H1 (cell line): ENCODE results near the gene FNDC1. TPM values are rescaled to one million over a fixed set of nuclear protein-coding genes. Genes with fewer than 3 reads are reported as not detected.

Source experiments
- CTCF ChIA-PET: fragments of 300-600 bp; sonication (Branson Sonifier 250); formaldehyde crosslinking; loops from one replicate; lab custom pipeline; 2021; ENCODE audit not compliant: partially characterized antibody; lab: Charles Lee
- POLR2A ChIA-PET: fragments of 300-600 bp; sonication (Branson Sonifier 250); formaldehyde crosslinking; loops from one replicate; lab custom pipeline; 2021; ENCODE audit warnings: inconsistent platforms; ENCODE audit not compliant: partially characterized antibody; lab: Charles Lee
- DNase-seq, 2 experiments: peaks; one replicate each; pipeline versions ENCODE4 v3.0.0 to v3.0.0-alpha.2; 2010 to 2022; ENCODE audit warnings: low spot score in 2 of 2, low read depth in 1 of 2, mixed read lengths in 1 of 2
- FAIRE-seq: peaks from 2 replicates; lab custom pipeline; 2011; peaks lifted over from hg19 to GRCh38; lab: Jason Lieb, UNC
- H2AFZ ChIP-seq: 2 replicates; pipeline ENCODE4 v1.8.1; 2012; ENCODE audit warnings: low read length, inconsistent platforms
- H2AK5ac ChIP-seq: 2 replicates; pipeline ENCODE4 v1.6.1; 2013; ENCODE audit warnings: low read depth, low read length
- H2BK120ac ChIP-seq: replicated peaks from 2 replicates; pipeline ENCODE3; 2013; ENCODE audit warnings: low read depth, low read length, inconsistent platforms
- H2BK12ac ChIP-seq: 2 replicates; pipeline ENCODE4 v1.6.1; 2013; ENCODE audit warnings: low read depth, low read length
- H2BK15ac ChIP-seq: 2 replicates; pipeline ENCODE4 v1.6.1; 2013; ENCODE audit warnings: low read length
- H2BK20ac ChIP-seq: 2 replicates; pipeline ENCODE4 v1.6.1; 2013; ENCODE audit warnings: low read length
- H2BK5ac ChIP-seq: 2 replicates; pipeline ENCODE4 v1.6.1; 2013; ENCODE audit warnings: low read depth, low read length
- H3K14ac ChIP-seq: 2 replicates; pipeline ENCODE4 v1.6.1; 2013; ENCODE audit warnings: inconsistent platforms; ENCODE audit not compliant: insufficient read length
- H3K18ac ChIP-seq: 2 replicates; pipeline ENCODE4 v1.6.1; 2013; ENCODE audit warnings: low read length; ENCODE audit errors: extremely low read depth
- H3K23ac ChIP-seq: 2 replicates; pipeline ENCODE4 v1.6.1; 2013; ENCODE audit warnings: inconsistent platforms; ENCODE audit not compliant: insufficient read length
- H3K23me2 ChIP-seq: 2 replicates; pipeline ENCODE4 v1.6.1; 2013; ENCODE audit warnings: low read depth, low read length
- H3K27ac ChIP-seq: 2 replicates; pipeline ENCODE4 v1.6.1; 2011; ENCODE audit warnings: low read depth, low read length, inconsistent platforms
- H3K27me3 ChIP-seq, 4 experiments: replicated peaks in 1 of 4; 1 replicate in 1 of 4; 2 replicates in 3 of 4; pipeline versions ENCODE4 v1.6.1 to v1.8.1; 2011 to 2013; ENCODE audit warnings: low read length in 3 of 4, mild to moderate bottlenecking in 3 of 4, inconsistent platforms in 2 of 4, mixed read lengths in 2 of 4, moderate library complexity in 1 of 4; ENCODE audit not compliant: control insufficient read depth in 3 of 4, insufficient read depth in 3 of 4; ENCODE audit errors: extremely low read depth in 1 of 4
- H3K36me3 ChIP-seq, 4 experiments: 2 replicates each; pipeline versions ENCODE4 v1.6.1 to v1.8.1; 2011 to 2013; ENCODE audit warnings: mild to moderate bottlenecking in 4 of 4, low read length in 3 of 4, moderate library complexity in 2 of 4, control low read depth in 1 of 4, inconsistent platforms in 1 of 4; ENCODE audit not compliant: insufficient read depth in 4 of 4, control insufficient read depth in 2 of 4
- H3K4ac ChIP-seq: replicated peaks from 2 replicates; pipeline ENCODE3; 2013; ENCODE audit warnings: low read length, low read depth, mixed read lengths, inconsistent platforms; ENCODE audit not compliant: insufficient read length
- H3K4me1 ChIP-seq, 4 experiments: replicated peaks in 1 of 4; 1 replicate in 1 of 4; 2 replicates in 3 of 4; pipeline versions ENCODE4 v1.6.1 to v1.8.1; 2011 to 2013; ENCODE audit warnings: low read length in 3 of 4, inconsistent platforms in 2 of 4, mixed read lengths in 1 of 4; ENCODE audit not compliant: insufficient read depth in 4 of 4, control insufficient read depth in 3 of 4
- H3K4me2 ChIP-seq, 2 experiments: 2 replicates each; pipeline versions ENCODE4 v1.6.1 to v1.8.1; 2011 to 2013; ENCODE audit warnings: low read depth in 2 of 2, low read length in 2 of 2, control low read depth in 1 of 2, inconsistent platforms in 1 of 2, mild to moderate bottlenecking in 1 of 2; ENCODE audit not compliant: insufficient read depth in 1 of 2
- H3K4me3 ChIP-seq, 4 experiments: fragments of 200-600, 300-600 bp in 1 of 4; sonication (generic), shearing (Covaris generic), sonication (Bioruptor Twin) in 1 of 4; 2 replicates each; pipeline versions ENCODE4 v1.5.1 to v1.8.1; 2011 to 2016; ENCODE audit warnings: low read length in 4 of 4, low read depth in 3 of 4, control low read depth in 2 of 4, inconsistent platforms in 2 of 4, mild to moderate bottlenecking in 2 of 4, mixed read lengths in 1 of 4, moderate library complexity in 1 of 4; ENCODE audit not compliant: insufficient read depth in 2 of 4; ENCODE audit errors: extremely low read depth in 1 of 4
- H3K56ac ChIP-seq: replicated peaks from 2 replicates; pipeline ENCODE3; 2013; ENCODE audit warnings: low read depth, mild to moderate bottlenecking, mixed read lengths, low read length, inconsistent platforms; ENCODE audit not compliant: insufficient read length
- H3K79me1 ChIP-seq: 2 replicates; pipeline ENCODE4 v1.6.1; 2013; ENCODE audit warnings: low read depth, low read length, control low read depth
- H3K79me2 ChIP-seq, 2 experiments: 2 replicates each; pipeline versions ENCODE4 v1.6.1 to v1.8.1; 2012 to 2013; ENCODE audit warnings: low read length in 2 of 2, mild to moderate bottlenecking in 2 of 2, inconsistent platforms in 1 of 2; ENCODE audit not compliant: insufficient read depth in 2 of 2, control insufficient read depth in 1 of 2
- H3K9ac ChIP-seq, 4 experiments: replicated peaks in 1 of 4; 1 replicate in 1 of 4; 2 replicates in 3 of 4; pipeline versions ENCODE4 v1.6.1 to v1.8.1; 2011 to 2013; ENCODE audit warnings: low read depth in 3 of 4, low read length in 3 of 4, control low read depth in 2 of 4, mild to moderate bottlenecking in 2 of 4, moderate library complexity in 2 of 4, inconsistent platforms in 1 of 4; ENCODE audit errors: extremely low read depth in 1 of 4
- H3K9me3 ChIP-seq, 2 experiments: 2 replicates each; pipeline versions ENCODE4 v1.6.1 to v1.8.1; 2012 to 2013; ENCODE audit warnings: mild to moderate bottlenecking in 2 of 2, moderate library complexity in 2 of 2, control low read depth in 1 of 2, inconsistent platforms in 1 of 2, low read depth in 1 of 2, low read length in 1 of 2, mixed read lengths in 1 of 2; ENCODE audit not compliant: insufficient read depth in 2 of 2
- H4K20me1 ChIP-seq, 2 experiments: replicated peaks in 1 of 2; 2 replicates each; pipeline versions ENCODE3 to v1.8.1; 2011 to 2013; ENCODE audit warnings: inconsistent platforms in 2 of 2, low read length in 2 of 2, mild to moderate bottlenecking in 1 of 2; ENCODE audit not compliant: insufficient read depth in 2 of 2, control insufficient read depth in 1 of 2
- H4K5ac ChIP-seq: 2 replicates; pipeline ENCODE4 v1.6.1; 2013; ENCODE audit warnings: low read length, low read depth, mixed read lengths, inconsistent platforms; ENCODE audit not compliant: insufficient read length
- H4K8ac ChIP-seq: 2 replicates; pipeline ENCODE4 v1.8.0; 2013; ENCODE audit warnings: mild to moderate bottlenecking, moderate library complexity, low read length, inconsistent platforms; ENCODE audit not compliant: insufficient read depth; ENCODE audit errors: extremely low read depth
- H4K91ac ChIP-seq: replicated peaks from 2 replicates; pipeline ENCODE3; 2013; ENCODE audit warnings: low read length, mixed read lengths, inconsistent platforms; ENCODE audit not compliant: insufficient read length
- BCL11A ChIP-seq, 2 experiments: IDR thresholded peaks; one replicate each; pipeline ENCODE4 v1.6.1; 2011; ENCODE audit warnings: low read depth in 2 of 2, low read length in 2 of 2, mild to moderate bottlenecking in 2 of 2
- EGR1 ChIP-seq: IDR thresholded peaks from 2 replicates; pipeline ENCODE4 v1.6.1; 2011; ENCODE audit warnings: low read depth, low read length, borderline replicate concordance
- KDM1A ChIP-seq: fragments of 200-600, 300-600 bp; sonication (generic); IDR thresholded peaks from 2 replicates; pipeline ENCODE4 v1.7.1; 2016; ENCODE audit warnings: mild to moderate bottlenecking, low read length, borderline replicate concordance
- POLR2A ChIP-seq, 2 experiments: IDR thresholded peaks; 1 replicate in 1 of 2; 2 replicates in 1 of 2; pipeline ENCODE4 v1.6.1; 2011; ENCODE audit warnings: low read depth in 2 of 2, low read length in 2 of 2, mild to moderate bottlenecking in 2 of 2; ENCODE audit errors: control extremely low read depth in 1 of 2
- SIX5 ChIP-seq: IDR thresholded peaks from 2 replicates; pipeline ENCODE4 v1.6.1; 2011; ENCODE audit warnings: mild to moderate bottlenecking, low read depth, low read length
- SP4 ChIP-seq: IDR thresholded peaks from 2 replicates; pipeline ENCODE4 v1.6.1; 2012; ENCODE audit warnings: low read length, inconsistent platforms
- TEAD4 ChIP-seq: IDR thresholded peaks from 2 replicates; pipeline ENCODE4 v1.6.1; 2012; ENCODE audit warnings: low read depth, low read length, inconsistent platforms, mixed read lengths
- WGBS, 2 experiments: shearing (Covaris generic) in 1 of 2; methylation state at CpG; one replicate each; pipeline versions ENCODE4 v1.1.6 to v1.1.7; 2013 to 2015; ENCODE audit warnings: low lambda C conversion rate in 2 of 2, mixed read lengths in 2 of 2, inconsistent platforms in 1 of 2, low coverage in 1 of 2, missing lambda C conversion rate in 1 of 2; ENCODE audit not compliant: insufficient replicate concordance in 2 of 2, insufficient coverage in 1 of 2, insufficient read length in 1 of 2; ENCODE audit errors: extremely low coverage in 1 of 2, missing lambda C conversion rate in 1 of 2; 5-methylcytosine and 5-hydroxymethylcytosine counted together
- polyA plus RNA-seq, 7 experiments: library from polyadenylated mRNA; depleted of rRNA in 3 of 7; stranded (reverse) in 5 of 7; unstranded in 2 of 7; fragments of >200 nt in 5 of 7; fragments of 200-250 nt in 2 of 7; gene quantifications; 1 replicate in 5 of 7; 2 replicates in 1 of 7; 4 replicates in 1 of 7; pipeline versions ENCODE4 v1.2.1 to v1.2.3, GENCODE V29; 2011 to 2013; ENCODE audit warnings: missing spikeins in 2 of 7, mixed read lengths in 2 of 7
- total RNA-seq: library from RNA; stranded (reverse); fragmentation: NEBNext Ultra II Directional; extraction: Animal tissue kit (Norgen Biotek cat#: 25700); gene quantifications from 2 replicates; pipeline ENCODE4 v1.2.1, GENCODE V29; 2021
- TF ChIP-seq, protein P1 (sequence below): IDR thresholded peaks from 2 replicates; pipeline ENCODE4 v1.6.1; 2012; ENCODE audit warnings: inconsistent platforms

FNDC1 gene
- total and polyA plus RNA-seq, 2 of the 8 experiments (the other 6 are each of a cell fraction or from before 2014, with no cell fraction given): 0.06 to 0.30 TPM

DNA sequence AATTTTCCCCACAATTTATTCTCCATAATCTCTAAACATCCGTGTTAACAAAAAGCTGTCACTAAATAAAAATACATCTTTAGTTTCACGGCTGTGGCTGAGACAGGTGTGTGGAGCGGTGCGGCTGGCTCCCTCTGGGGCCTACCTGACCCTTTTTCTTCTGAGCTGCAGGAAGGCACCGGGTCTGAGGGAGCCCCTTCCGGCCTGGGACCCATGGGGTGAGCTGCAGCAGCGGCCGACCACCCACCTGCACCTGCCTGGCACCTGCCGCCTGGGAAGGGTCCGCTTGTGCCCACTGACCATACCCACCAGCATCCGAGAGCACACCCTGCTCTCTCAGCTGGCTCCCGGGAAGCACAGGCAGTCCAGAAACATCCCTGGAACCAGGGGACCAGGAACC is 41.5 kb upstream of the FNDC1 start:
- no peaks in the 10 kb centered on the region for H3K9me3 ChIP-seq
- no peak overlapping the region for H3K27ac ChIP-seq
- no peaks in the 10 kb centered on the region for H3K23me2 ChIP-seq
- no peak overlapping the region for H2AK5ac ChIP-seq
- H3K9ac ChIP-seq: no peak overlapping the region
- H4K8ac ChIP-seq: peak overlapping the region; percentile 57; the same call in 1 of the 2 replicates
- TF ChIP-seq BCL11A (IDR thresholded peaks at IDR 0.05; ENCODE audit: low read depth in 2 of 2, low read length in 2 of 2) (no peak), TEAD4 (no peak), SP4 (no peak), POLR2A (IDR thresholded peaks at IDR 0.05; ENCODE audit: control extremely low read depth in 1 of 2, low read depth in 2 of 2, low read length in 2 of 2) (no peak), EGR1 (no peak), KDM1A (no peak), SIX5 (no peak)
- TF ChIP-seq, protein P1, sequence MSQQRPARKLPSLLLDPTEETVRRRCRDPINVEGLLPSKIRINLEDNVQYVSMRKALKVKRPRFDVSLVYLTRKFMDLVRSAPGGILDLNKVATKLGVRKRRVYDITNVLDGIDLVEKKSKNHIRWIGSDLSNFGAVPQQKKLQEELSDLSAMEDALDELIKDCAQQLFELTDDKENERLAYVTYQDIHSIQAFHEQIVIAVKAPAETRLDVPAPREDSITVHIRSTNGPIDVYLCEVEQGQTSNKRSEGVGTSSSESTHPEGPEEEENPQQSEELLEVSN: no peak
- no peak overlapping the region for H3K56ac ChIP-seq
- H3K4me1 ChIP-seq: no peaks in the 10 kb centered on the region
- H4K91ac ChIP-seq: no peak overlapping the region
- DNase-seq (no peak), FAIRE-seq (no peak)
- ChIA-PET CTCF (interaction anchor here (0.7 to 4.1 kb wide), 12 partner anchors 8 to 119 kb away, joined by 3 to 25 read pairs (median 7); partner anchors contain the start of gene TAGAP), POLR2A (interaction anchor here (0.6 to 1.0 kb wide), 2 partner anchors 20 to 125 kb away, joined by 3 to 4 read pairs; no protein-coding TSS in a partner anchor)
- no peak overlapping the region for H2AFZ ChIP-seq
- H2BK20ac ChIP-seq: no peak overlapping the region
- no peak overlapping the region for H3K23ac ChIP-seq
- H3K4me2 ChIP-seq: no peak overlapping the region
- no peak overlapping the region for H2BK5ac ChIP-seq
- no peak overlapping the region for H2BK120ac ChIP-seq
- no peaks in the 10 kb centered on the region for H4K20me1 ChIP-seq
- H2BK12ac ChIP-seq: no peak overlapping the region
- H3K14ac ChIP-seq: no peak overlapping the region
- H3K18ac ChIP-seq: no peak overlapping the region
- no peak overlapping the region for H2BK15ac ChIP-seq
- H3K4ac ChIP-seq: no peak overlapping the region
- WGBS, 2 experiments: 84% methylated on average over 10 of the region's 12 CpGs; no CpG with 5 or more reads in 1 of the 2 experiments
- H3K27me3 ChIP-seq: no peaks in the 10 kb centered on the region; a peak in 1 of 7 replicates
- H3K36me3 ChIP-seq: no peaks in the 10 kb centered on the region
- H3K79me1 ChIP-seq: no peaks in the 10 kb centered on the region
- H4K5ac ChIP-seq: no peak overlapping the region
- no peaks in the 10 kb centered on the region for H3K79me2 ChIP-seq
- H3K4me3 ChIP-seq: no peak overlapping the region
